Endothelial cell of umbilical vein (primary cell): ENCODE results near the gene TLE4.

Experiments used
- EZH2 ChIP-seq: IDR thresholded peaks from 2 replicates; pipeline ENCODE4 v1.6.1; 2012; ENCODE audit warnings: borderline replicate concordance, low read depth, mild to moderate bottlenecking, moderate library complexity, low read length, inconsistent platforms; ENCODE audit not compliant: severe bottlenecking
- TF ChIP-seq, protein P1 (sequence below), 2 donors: IDR thresholded peaks; 1 replicate in 1 of 2; 2 replicates in 1 of 2; pipeline ENCODE4 v1.5.1; 2011; ENCODE audit warnings: low read length in 2 of 2, mild to moderate bottlenecking in 2 of 2, moderate library complexity in 2 of 2, control low read depth in 1 of 2, inconsistent platforms in 1 of 2, low read depth in 1 of 2; ENCODE audit not compliant: insufficient read depth in 1 of 2; ENCODE audit errors: extremely low read depth in 1 of 2
- TF ChIP-seq, protein P2 (sequence below): IDR thresholded peaks from 2 replicates; pipeline ENCODE4 v1.6.1; 2011; ENCODE audit not compliant: insufficient read depth, insufficient read length

DNA sequence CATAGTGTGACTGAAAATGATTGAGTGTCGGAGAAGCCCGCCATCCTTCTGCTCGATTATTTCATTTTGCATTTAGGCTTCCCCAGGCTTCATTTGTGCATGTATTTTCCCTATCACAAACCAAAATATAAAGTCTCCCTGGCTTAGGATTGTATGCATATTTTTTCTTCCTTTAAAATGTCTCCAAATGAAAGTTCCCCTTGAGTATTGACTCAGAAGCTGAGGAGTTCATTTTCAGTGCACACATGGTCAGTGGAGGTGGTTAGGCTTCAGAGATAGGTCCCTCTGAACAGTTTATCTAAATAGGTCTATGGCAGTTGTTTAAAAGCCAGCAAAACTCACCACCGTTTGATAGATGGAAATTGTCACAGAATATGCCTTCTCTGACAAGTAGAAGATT lies 97.2 kb downstream of the TLE4 start:
- TF ChIP-seq, protein P1, sequence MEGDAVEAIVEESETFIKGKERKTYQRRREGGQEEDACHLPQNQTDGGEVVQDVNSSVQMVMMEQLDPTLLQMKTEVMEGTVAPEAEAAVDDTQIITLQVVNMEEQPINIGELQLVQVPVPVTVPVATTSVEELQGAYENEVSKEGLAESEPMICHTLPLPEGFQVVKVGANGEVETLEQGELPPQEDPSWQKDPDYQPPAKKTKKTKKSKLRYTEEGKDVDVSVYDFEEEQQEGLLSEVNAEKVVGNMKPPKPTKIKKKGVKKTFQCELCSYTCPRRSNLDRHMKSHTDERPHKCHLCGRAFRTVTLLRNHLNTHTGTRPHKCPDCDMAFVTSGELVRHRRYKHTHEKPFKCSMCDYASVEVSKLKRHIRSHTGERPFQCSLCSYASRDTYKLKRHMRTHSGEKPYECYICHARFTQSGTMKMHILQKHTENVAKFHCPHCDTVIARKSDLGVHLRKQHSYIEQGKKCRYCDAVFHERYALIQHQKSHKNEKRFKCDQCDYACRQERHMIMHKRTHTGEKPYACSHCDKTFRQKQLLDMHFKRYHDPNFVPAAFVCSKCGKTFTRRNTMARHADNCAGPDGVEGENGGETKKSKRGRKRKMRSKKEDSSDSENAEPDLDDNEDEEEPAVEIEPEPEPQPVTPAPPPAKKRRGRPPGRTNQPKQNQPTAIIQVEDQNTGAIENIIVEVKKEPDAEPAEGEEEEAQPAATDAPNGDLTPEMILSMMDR (IDR thresholded peaks at IDR 0.05; ENCODE audit: extremely low read depth in 1 of 2, insufficient read depth in 1 of 2, low read depth in 1 of 2, low read length in 2 of 2) = no peak
- no peak for TF ChIP-seq EZH2
- TF ChIP-seq, protein P2, sequence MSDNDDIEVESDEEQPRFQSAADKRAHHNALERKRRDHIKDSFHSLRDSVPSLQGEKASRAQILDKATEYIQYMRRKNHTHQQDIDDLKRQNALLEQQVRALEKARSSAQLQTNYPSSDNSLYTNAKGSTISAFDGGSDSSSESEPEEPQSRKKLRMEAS = no peak
